Limb (tissue), 2 donors: Measurements from ENCODE around the gene PHACTR1.
"Not testable (repeated sequence)": the region's sequence is repeated elsewhere in the genome, so short reads cannot be mapped to it uniquely, and the experiment has no call there.

Experiments
- DNase-seq, 2 donors: peaks; one replicate each; pipeline ENCODE4 v3.0.0-alpha.2; 2016; ENCODE audit errors: extremely low spot score in 2 of 2

The PHACTR1 gene

GRCh38 chr6:12716298-12716916 is at the start of gene PHACTR1:
TSS of gene PHACTR1 (plus strand) at chr6:12716767.
- DNase-seq = no peak

- no peak for DNase-seq
Observed at GRCh38 chr6:12666886-12667285, 49.7 kb upstream of the PHACTR1 start.

- DNase-seq = no peak
Observed at GRCh38 chr6:12675931-12676330, 40.6 kb upstream of the PHACTR1 start.

GRCh38 chr6:12679341-12679740 is 37.2 kb upstream of the PHACTR1 start:
- DNase-seq = no peak

- DNase-seq = no peak
Observed at GRCh38 chr6:12693122-12693521, 23.4 kb upstream of the PHACTR1 start.

GRCh38 chr6:12698298-12698697 is 18.3 kb upstream of the PHACTR1 start:
- DNase-seq = no peak

GRCh38 chr6:12704946-12705345 is 11.6 kb upstream of the PHACTR1 start:
- DNase-seq = no peak

GRCh38 chr6:12709116-12709515 is 7.5 kb upstream of the PHACTR1 start:
- no peak for DNase-seq

- no peak for DNase-seq
Observed at GRCh38 chr6:12709556-12710232, 6.9 kb upstream of the PHACTR1 start.

- DNase-seq = no peak
Observed at GRCh38 chr6:12710921-12711320, 5.6 kb upstream of the PHACTR1 start.

- no peak for DNase-seq
Observed at GRCh38 chr6:12714022-12714421, 2.5 kb upstream of the PHACTR1 start.

GRCh38 chr6:12715437-12715836 is 1.1 kb upstream of the PHACTR1 start:
- DNase-seq = no peak

GRCh38 chr6:12717356-12717755 is 789 bp downstream of the PHACTR1 start:
- no peak for DNase-seq

- DNase-seq = no peak
Observed at GRCh38 chr6:12718015-12718414, 1.4 kb downstream of the PHACTR1 start.

GRCh38 chr6:12719017-12719416 is 2.5 kb downstream of the PHACTR1 start:
- DNase-seq = no peak

GRCh38 chr6:12720310-12720709 is 3.7 kb downstream of the PHACTR1 start:
- no peak for DNase-seq

GRCh38 chr6:12725263-12725662 is 8.7 kb downstream of the PHACTR1 start:
- no peak for DNase-seq

- DNase-seq = no peak
Observed at GRCh38 chr6:12729467-12729866, 12.9 kb downstream of the PHACTR1 start.

GRCh38 chr6:12730809-12731208 is 14.2 kb downstream of the PHACTR1 start:
- not testable (repeated sequence) for DNase-seq

- DNase-seq = no peak
Observed at GRCh38 chr6:12733876-12734275, 17.3 kb downstream of the PHACTR1 start.

- no peak for DNase-seq
Observed at GRCh38 chr6:12735786-12736185, 19.2 kb downstream of the PHACTR1 start.

GRCh38 chr6:12748411-12748810 is 31.8 kb downstream of the PHACTR1 start:
- DNase-seq = no peak

- DNase-seq = peak in 1 of 2 donors; percentile 59
Observed at GRCh38 chr6:12748815-12749521, 32.4 kb downstream of the PHACTR1 start.
